Keratinocyte (primary cell): Measurements from ENCODE around the gene HEPHL1. TPM values are rescaled to one million over a fixed set of nuclear protein-coding genes. Genes with fewer than 3 reads are reported as not detected.

ENCODE experiments used
- DNase-seq: peaks from one replicate; pipeline ENCODE4 v3.0.0-alpha.2; 2011; ENCODE audit warnings: low read depth, missing footprints, low spot score
- FAIRE-seq: peaks from 2 replicates; lab custom pipeline; 2011; peaks lifted over from hg19 to GRCh38; lab: Jason Lieb, UNC
- H2AFZ ChIP-seq: 2 replicates; pipeline ENCODE4 v1.6.0; 2012; ENCODE audit warnings: low read length, control low read depth, inconsistent platforms; ENCODE audit not compliant: control insufficient read depth
- H3K27ac ChIP-seq: 2 replicates; pipeline ENCODE4 v1.5.1; 2011; ENCODE audit warnings: low read length; ENCODE audit not compliant: control insufficient read depth, insufficient read depth
- H3K27me3 ChIP-seq: 3 replicates; pipeline ENCODE4 v1.6.0; 2011; ENCODE audit warnings: low read length; ENCODE audit not compliant: control insufficient read depth, insufficient read depth; ENCODE audit errors: extremely low read depth
- H3K36me3 ChIP-seq, 2 experiments: 2 replicates in 1 of 2; 3 replicates in 1 of 2; pipeline ENCODE4 v1.5.1; 2011; ENCODE audit warnings: low read length in 2 of 2, mild to moderate bottlenecking in 1 of 2; ENCODE audit not compliant: control insufficient read depth in 2 of 2, insufficient read depth in 2 of 2; ENCODE audit errors: extremely low read depth in 1 of 2
- H3K4me1 ChIP-seq: 3 replicates; pipeline ENCODE4 v1.5.1; 2011; ENCODE audit warnings: low read length; ENCODE audit not compliant: control insufficient read depth, insufficient read depth; ENCODE audit errors: extremely low read depth
- H3K4me2 ChIP-seq: 3 replicates; pipeline ENCODE4 v1.6.0; 2011; ENCODE audit warnings: low read depth, low read length; ENCODE audit not compliant: control insufficient read depth, insufficient read depth; ENCODE audit errors: extremely low read depth
- H3K4me3 ChIP-seq, 3 experiments: fragments of 200-600 bp in 1 of 3; sonication (generic) in 1 of 3; 2 replicates in 2 of 3; 3 replicates in 1 of 3; pipeline ENCODE4 v1.5.1; 2011 to 2016; ENCODE audit warnings: low read length in 3 of 3, mild to moderate bottlenecking in 3 of 3, control low read depth in 2 of 3, inconsistent platforms in 1 of 3, low read depth in 1 of 3, mixed read lengths in 1 of 3, mixed run types in 1 of 3, moderate library complexity in 1 of 3; ENCODE audit not compliant: control insufficient read depth in 2 of 3, insufficient read depth in 2 of 3; ENCODE audit errors: extremely low read depth in 1 of 3
- H3K79me2 ChIP-seq: 2 replicates; pipeline ENCODE4 v1.6.0; 2012; ENCODE audit warnings: low read length; ENCODE audit not compliant: control insufficient read depth, insufficient read depth
- H3K9ac ChIP-seq: 3 replicates; pipeline ENCODE4 v1.6.0; 2011; ENCODE audit warnings: low read length; ENCODE audit not compliant: control insufficient read depth, insufficient read depth; ENCODE audit errors: extremely low read depth
- H3K9me1 ChIP-seq: 3 replicates; pipeline ENCODE4 v1.6.0; 2011; ENCODE audit warnings: low read length; ENCODE audit not compliant: control insufficient read depth, insufficient read depth; ENCODE audit errors: extremely low read depth
- H3K9me3 ChIP-seq: 2 replicates; pipeline ENCODE4 v1.5.1; 2012; ENCODE audit warnings: low read depth, low read length; ENCODE audit not compliant: control insufficient read depth
- H4K20me1 ChIP-seq: 3 replicates; pipeline ENCODE4 v1.6.0; 2011; ENCODE audit warnings: low read length; ENCODE audit not compliant: control insufficient read depth, insufficient read depth; ENCODE audit errors: extremely low read depth
- CTCF ChIP-seq, 3 experiments: IDR thresholded peaks in 1 of 3; conservative IDR thresholded peaks in 1 of 3; optimal IDR thresholded peaks in 1 of 3; 2 replicates in 2 of 3; 3 replicates in 1 of 3; pipeline versions ENCODE3 to v1.5.1; 2011; ENCODE audit warnings: low read length in 3 of 3, mild to moderate bottlenecking in 3 of 3, moderate library complexity in 2 of 3, control low read depth in 1 of 3, inconsistent platforms in 1 of 3; ENCODE audit not compliant: insufficient read depth in 2 of 3; ENCODE audit errors: extremely low read depth in 1 of 3
- EZH2 ChIP-seq: IDR thresholded peaks from one replicate; pipeline ENCODE4 v1.6.1; 2012; ENCODE audit warnings: inconsistent platforms, mild to moderate bottlenecking, low read length, moderate library complexity
- dilution Hi-C: fragments of 300-500 bp; cut with MboI; formaldehyde crosslinking; loops from one replicate; pipeline ENCODE4 v1.7.0; 2020; ENCODE audit warnings: low sequenced_read_pairs; ENCODE audit not compliant: extremely low pct_ligation_motif_present
- polyA plus RNA-seq, 5 experiments: library from polyadenylated mRNA; depleted of rRNA in 3 of 5; stranded (reverse) in 3 of 5; stranded (forward) in 1 of 5; unstranded in 1 of 5; fragments of >200 nt; gene quantifications; 1 replicate in 1 of 5; 2 replicates in 3 of 5; 3 replicates in 1 of 5; pipeline versions ENCODE4 v1.2.1 to v1.2.3, GENCODE V29; 2011 to 2012; ENCODE audit warnings: missing spikeins in 2 of 5, low read depth in 1 of 5, low replicate concordance in 1 of 5

The HEPHL1 gene
- polyA plus RNA-seq, 1 donor (not counting 4 experiments of a cell fraction or from before 2014, with no cell fraction given), result 138 TPM

- Histone ChIP-seq H4K20me1 (no peaks in the 10 kb centered on the region), H3K4me2 (no peak overlapping the region), H3K4me1 (peaks cover 17% of the 10 kb centered on the region), H3K36me3 (peaks cover 0 to 12% of the 10 kb centered on the region in 2 experiments), H3K79me2 (no peaks in the 10 kb centered on the region), H3K4me3 (no peak overlapping the region), H3K9me1 (no peaks in the 10 kb centered on the region), H3K9me3 (no peaks in the 10 kb centered on the region), H3K27me3 (no peaks in the 10 kb centered on the region), H3K27ac (no peak overlapping the region), H2AFZ (no peak overlapping the region), H3K9ac (no peak overlapping the region)
- TF ChIP-seq CTCF (optimal IDR thresholded peaks at IDR 0.05 in 1 of 3, IDR thresholded peaks at IDR 0.05 in 1 of 3, conservative IDR thresholded peaks at IDR 0.05 in 1 of 3; ENCODE audit: extremely low read depth in 1 of 3, insufficient read depth in 2 of 3, low read length in 3 of 3), result no peak
- TF ChIP-seq EZH2, result no peak
- DNase-seq (no peak), FAIRE-seq (no peak)
- dilution Hi-C loops, result no loop called here
Observed at GRCh38 chr11:94111241-94111640, 90.1 kb downstream of the HEPHL1 start.

GRCh38 chr11:94111660-94112059, 90.5 kb downstream of the HEPHL1 start:
- peaks cover 0 to 13% of the 10 kb centered on the region in 2 experiments for H3K36me3 ChIP-seq
- H4K20me1 ChIP-seq, result no peaks in the 10 kb centered on the region
- no peaks in the 10 kb centered on the region for H3K27me3 ChIP-seq
- H3K4me2 ChIP-seq, result no peak overlapping the region
- FAIRE-seq, result no peak
- H3K4me3 ChIP-seq, result no peak overlapping the region
- H3K79me2 ChIP-seq, result no peaks in the 10 kb centered on the region
- peaks cover 17% of the 10 kb centered on the region for H3K4me1 ChIP-seq
- H2AFZ ChIP-seq, result no peak overlapping the region
- dilution Hi-C loops, result no loop called here
- H3K27ac ChIP-seq, result no peak overlapping the region
- H3K9me3 ChIP-seq, result no peaks in the 10 kb centered on the region
- no peak overlapping the region for H3K9ac ChIP-seq
- H3K9me1 ChIP-seq, result no peaks in the 10 kb centered on the region
- TF ChIP-seq CTCF (optimal IDR thresholded peaks at IDR 0.05 in 1 of 3, IDR thresholded peaks at IDR 0.05 in 1 of 3, conservative IDR thresholded peaks at IDR 0.05 in 1 of 3; ENCODE audit: extremely low read depth in 1 of 3, insufficient read depth in 2 of 3, low read length in 3 of 3) (no peak), EZH2 (no peak)
- DNase-seq, result no peak
